ENCODE results near the gene GBX2.

The GBX2 gene

DNA sequence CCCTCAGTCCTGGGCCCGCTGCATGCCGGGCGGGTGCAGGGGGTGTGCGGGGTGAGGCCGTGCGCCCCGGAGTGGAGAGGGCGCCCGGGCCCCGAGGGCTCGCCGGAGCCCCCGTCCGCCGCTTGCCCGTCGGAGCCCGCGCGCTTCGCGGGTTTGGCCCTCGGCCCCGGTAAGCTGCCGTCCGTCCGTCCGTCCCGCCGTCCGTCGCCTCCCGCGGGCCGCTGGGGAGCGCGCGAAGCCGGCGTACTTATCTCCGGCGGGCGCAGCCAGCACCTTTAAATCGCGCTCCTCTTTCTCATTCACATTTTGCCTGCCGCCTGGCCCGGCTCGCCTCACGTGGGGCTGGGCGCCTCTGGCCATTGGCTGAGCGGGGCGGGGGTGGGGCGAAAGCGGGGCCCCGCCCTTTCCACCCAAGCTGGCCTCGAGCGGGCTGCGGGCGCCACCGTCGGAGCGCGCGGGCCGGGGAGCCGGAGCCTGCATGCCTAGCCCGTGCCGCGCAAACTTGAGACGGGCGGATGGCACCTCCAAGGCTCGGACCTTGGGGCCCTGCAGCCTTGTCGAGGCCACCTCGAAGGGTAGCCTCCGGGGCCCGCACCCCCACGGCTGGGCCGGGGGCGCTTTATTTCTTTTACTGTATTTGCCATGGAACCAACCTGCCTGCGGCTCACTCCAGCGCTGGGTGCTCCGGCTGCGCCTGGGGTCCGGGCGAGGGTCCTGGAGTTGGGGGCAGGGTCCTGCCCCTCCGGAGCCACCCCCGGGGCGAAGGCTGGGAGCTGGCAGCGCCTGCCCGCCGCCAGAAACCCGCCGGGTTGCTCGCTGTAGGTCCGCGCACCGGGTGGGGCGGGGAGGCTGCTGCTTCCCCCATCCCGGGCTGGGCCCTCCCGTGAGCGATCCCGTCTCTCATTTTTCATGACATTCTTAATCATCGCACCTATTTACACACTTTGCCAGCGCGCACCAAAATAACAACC, at the start of gene GBX2:
Gene GBX2, minus strand, starts transcription at position 277 of the 971 bp plus-strand sequence. CDS start 415 bp downstream, outside the sequence.
- peak within 1 kb of the TSS; percentile 35 for H3K4me3 ChIP-seq
- peak; percentile 41 to 75 for DNase-seq (ENCODE audit: low spot score in 2 of 2)
- H3K9me3 ChIP-seq: peaks cover 3% of the 10 kb centered on the region; the same call in 1 of the 2 replicates
- H3K27me3 ChIP-seq (ENCODE audit: low read depth): peaks cover 39% of the 10 kb centered on the region
- H3K4me1 ChIP-seq: peaks cover 19% of the 10 kb centered on the region
- H3K36me3 ChIP-seq (replicated peaks): no peaks in the 10 kb centered on the region
- in situ Hi-C loops (cut with MboI; ENCODE audit: low sequenced_read_pairs): no loop called here

DNA sequence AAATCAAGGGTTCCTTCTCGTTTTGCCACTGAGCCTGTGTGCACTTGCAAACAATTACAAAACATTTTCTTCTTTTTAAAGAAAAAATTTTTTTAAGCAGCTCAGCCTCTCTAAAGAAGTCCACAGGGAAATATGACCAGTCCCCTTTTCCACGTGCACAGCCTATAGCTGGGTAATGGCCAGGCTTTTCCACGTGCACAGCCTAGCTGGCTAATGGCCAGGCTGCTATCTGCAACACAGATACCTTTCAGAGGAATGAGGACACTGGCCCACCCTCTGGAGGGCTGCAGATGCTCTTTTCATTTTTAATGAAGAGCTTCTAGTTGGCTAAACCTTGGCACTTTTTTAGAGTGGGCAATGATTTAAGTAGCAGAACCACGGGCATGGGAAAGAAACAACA, 49.7 kb upstream of the GBX2 start:
- Histone ChIP-seq H3K4me3 (no peak overlapping the region), H3K27me3 (ENCODE audit: low read depth) (no peaks in the 10 kb centered on the region), H3K4me1 (no peaks in the 10 kb centered on the region), H3K36me3 (replicated peaks) (no peaks in the 10 kb centered on the region), H3K9me3 (no peaks in the 10 kb centered on the region)
- in situ Hi-C loops (cut with MboI; ENCODE audit: low sequenced_read_pairs): no loop called here
- DNase-seq (ENCODE audit: low spot score in 2 of 2): no peak

DNA sequence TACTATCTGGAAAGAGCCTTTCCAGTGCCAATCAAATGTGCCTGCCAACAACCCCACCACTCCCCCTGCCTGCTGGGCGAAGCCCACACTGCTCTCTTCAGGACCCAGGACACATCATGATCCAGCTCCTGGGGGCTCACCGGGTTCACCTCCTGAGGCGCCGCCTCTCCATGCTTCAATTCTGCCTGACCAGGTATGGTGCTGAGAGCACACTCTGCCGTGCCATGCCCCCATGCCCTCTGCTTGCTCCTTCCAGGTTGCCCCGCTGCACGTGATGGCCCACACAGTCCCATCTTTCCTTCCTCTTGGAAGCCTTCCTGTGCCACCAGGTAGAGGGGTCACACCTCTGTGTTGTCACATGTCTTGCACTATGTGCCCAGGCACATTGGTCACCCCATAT, 48.5 kb upstream of the GBX2 start:
- DNase-seq (ENCODE audit: low spot score in 2 of 2): no peak
- no peaks in the 10 kb centered on the region for H3K4me1 ChIP-seq
- in situ Hi-C loops (cut with MboI; ENCODE audit: low sequenced_read_pairs): no loop called here
- H3K4me3 ChIP-seq: no peak overlapping the region
- H3K9me3 ChIP-seq: no peaks in the 10 kb centered on the region
- no peaks in the 10 kb centered on the region for H3K36me3 ChIP-seq (replicated peaks)
- no peaks in the 10 kb centered on the region for H3K27me3 ChIP-seq (ENCODE audit: low read depth)

DNA sequence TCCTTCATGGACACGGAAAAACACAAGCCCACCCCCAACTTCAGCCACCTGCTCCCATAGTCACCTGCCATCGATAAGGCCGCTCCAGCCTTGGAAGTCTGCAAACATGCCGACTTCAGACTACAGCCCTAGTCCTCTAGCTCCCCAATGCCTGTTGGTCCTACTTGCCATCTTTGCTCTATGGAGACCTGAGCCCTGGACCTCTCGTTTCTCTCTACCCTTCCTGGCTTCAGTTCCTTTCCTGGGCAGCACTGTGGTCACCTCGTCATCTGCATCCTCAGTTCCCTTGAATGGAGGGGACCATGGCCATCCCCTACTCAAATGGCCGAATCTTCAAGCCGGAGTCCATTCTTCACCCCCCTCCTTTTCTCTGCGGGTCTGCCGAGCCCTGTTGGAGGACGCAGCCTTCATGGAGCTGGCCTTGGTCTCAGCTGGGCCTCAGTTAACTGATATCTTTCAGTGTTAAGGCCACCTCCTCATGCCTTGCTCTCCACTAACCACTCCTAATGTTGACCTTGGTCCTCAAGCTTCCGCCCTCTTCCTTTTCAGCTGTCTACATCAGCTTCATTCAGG, 47.7 kb upstream of the GBX2 start:
- Histone ChIP-seq H3K27me3 (ENCODE audit: low read depth) (no peaks in the 10 kb centered on the region), H3K9me3 (no peaks in the 10 kb centered on the region), H3K36me3 (replicated peaks) (no peaks in the 10 kb centered on the region), H3K4me3 (no peak overlapping the region), H3K4me1 (no peaks in the 10 kb centered on the region)
- in situ Hi-C loops (cut with MboI; ENCODE audit: low sequenced_read_pairs): no loop called here
- no peak for DNase-seq (ENCODE audit: low spot score in 2 of 2)

DNA sequence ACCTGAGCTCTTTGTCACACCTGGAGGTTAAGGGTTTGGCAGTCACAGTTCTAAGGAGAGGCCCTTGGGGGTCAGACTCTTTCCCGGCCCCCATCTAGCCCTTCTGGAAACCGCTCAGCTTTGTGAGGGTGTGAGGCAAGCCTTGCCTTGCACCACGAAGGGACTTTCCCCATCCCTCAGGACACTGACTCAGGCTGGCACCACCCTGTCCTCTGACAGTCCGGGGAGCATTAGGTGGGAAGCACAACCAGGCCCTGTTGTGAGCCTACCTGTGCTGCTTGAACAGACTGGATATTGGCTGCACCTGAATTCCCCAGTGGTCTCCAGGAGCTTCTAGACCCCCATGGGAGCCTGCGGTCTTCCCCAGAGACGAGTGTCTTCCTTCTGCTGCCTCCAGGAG, 47.0 kb upstream of the GBX2 start:
- Histone ChIP-seq H3K4me1 (no peaks in the 10 kb centered on the region), H3K27me3 (ENCODE audit: low read depth) (no peaks in the 10 kb centered on the region), H3K9me3 (no peaks in the 10 kb centered on the region), H3K4me3 (no peak overlapping the region), H3K36me3 (replicated peaks) (no peaks in the 10 kb centered on the region)
- DNase-seq (ENCODE audit: low spot score in 2 of 2): no peak
- in situ Hi-C loops (cut with MboI; ENCODE audit: low sequenced_read_pairs): no loop called here

DNA sequence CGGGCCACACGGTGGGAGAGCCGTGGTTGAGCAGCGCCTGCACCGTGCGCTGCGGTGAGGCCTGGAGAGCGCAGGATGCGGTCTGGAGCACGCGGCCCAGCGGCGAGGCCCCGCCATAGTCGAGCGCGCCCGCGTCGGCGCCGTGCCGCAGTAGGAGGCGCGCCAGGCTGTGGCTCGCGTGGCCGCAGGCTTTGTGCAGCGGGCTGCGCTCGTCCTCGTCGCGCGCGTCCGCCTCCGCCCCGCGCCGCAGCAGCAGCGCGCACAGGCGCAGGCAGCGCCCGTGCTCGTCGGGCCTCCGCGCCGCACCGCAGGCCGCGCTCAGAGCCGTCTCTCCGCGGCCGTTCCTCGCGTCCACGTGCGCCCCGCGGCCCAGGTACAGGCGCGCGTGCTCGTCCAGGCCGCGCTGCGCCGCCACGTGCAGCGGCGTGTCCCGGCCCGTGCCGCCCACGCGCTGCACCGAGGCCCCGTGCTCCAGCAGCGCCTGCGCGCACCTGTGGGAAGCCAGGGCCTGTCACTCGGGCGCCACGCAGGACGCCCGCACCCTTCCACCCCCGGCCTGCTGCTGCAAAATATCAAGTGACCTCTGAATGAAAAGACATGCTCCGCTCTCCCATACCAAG, 46.3 kb upstream of the GBX2 start:
- Histone ChIP-seq H3K4me3 (no peak overlapping the region), H3K36me3 (replicated peaks) (no peaks in the 10 kb centered on the region), H3K9me3 (no peaks in the 10 kb centered on the region), H3K4me1 (no peaks in the 10 kb centered on the region), H3K27me3 (ENCODE audit: low read depth) (no peaks in the 10 kb centered on the region)
- DNase-seq (ENCODE audit: low spot score in 2 of 2): no peak
- in situ Hi-C loops (cut with MboI; ENCODE audit: low sequenced_read_pairs): no loop called here

DNA sequence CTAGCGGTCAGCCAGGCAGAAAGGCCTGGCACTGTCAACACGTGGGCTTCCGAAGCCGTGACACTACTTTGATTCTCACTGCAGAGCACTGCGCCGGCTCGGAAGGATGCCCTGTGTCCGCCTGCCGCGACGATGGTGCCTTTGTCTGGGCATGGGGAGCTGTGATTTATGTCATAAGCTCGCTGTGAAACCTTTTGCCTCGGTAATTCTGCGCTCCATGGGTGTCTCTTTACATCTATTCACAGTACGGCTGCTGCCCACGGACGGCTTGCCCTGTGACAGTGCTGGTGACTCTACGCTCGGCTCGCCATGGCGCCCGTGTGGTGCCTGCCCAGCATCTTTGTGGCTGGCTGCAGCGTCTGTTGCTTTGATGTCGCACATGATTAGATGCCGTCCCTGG, 43.1 kb upstream of the GBX2 start:
- Histone ChIP-seq H3K27me3 (ENCODE audit: low read depth) (no peaks in the 10 kb centered on the region), H3K9me3 (no peaks in the 10 kb centered on the region), H3K4me3 (no peak overlapping the region), H3K36me3 (replicated peaks) (no peaks in the 10 kb centered on the region), H3K4me1 (no peaks in the 10 kb centered on the region)
- DNase-seq (ENCODE audit: low spot score in 2 of 2): no peak
- in situ Hi-C loops (cut with MboI; ENCODE audit: low sequenced_read_pairs): no loop called here

DNA sequence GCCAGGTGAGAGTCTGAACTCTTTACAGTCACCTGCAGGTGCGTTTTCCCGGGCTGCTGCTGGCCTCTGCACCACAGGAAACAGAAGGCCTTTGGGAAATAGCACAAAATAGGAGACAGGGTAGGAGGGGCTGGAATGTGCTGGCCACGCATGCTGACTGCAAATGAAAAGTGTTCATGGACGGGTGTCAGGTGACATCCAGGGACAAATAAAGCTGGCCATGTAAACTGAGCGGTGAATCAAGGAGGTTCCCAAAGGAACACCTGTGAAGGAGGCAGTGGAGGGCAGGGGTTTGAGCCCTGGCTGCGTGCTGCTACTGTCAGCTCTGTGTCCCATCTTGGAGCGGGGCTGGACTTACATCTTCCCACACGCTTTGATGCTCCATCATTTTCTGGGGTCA, 42.4 kb upstream of the GBX2 start:
- H3K4me1 ChIP-seq: no peaks in the 10 kb centered on the region
- no peak overlapping the region for H3K4me3 ChIP-seq
- in situ Hi-C loops (cut with MboI; ENCODE audit: low sequenced_read_pairs): no loop called here
- no peaks in the 10 kb centered on the region for H3K27me3 ChIP-seq (ENCODE audit: low read depth)
- no peaks in the 10 kb centered on the region for H3K36me3 ChIP-seq (replicated peaks)
- DNase-seq (ENCODE audit: low spot score in 2 of 2): no peak
- no peaks in the 10 kb centered on the region for H3K9me3 ChIP-seq

DNA sequence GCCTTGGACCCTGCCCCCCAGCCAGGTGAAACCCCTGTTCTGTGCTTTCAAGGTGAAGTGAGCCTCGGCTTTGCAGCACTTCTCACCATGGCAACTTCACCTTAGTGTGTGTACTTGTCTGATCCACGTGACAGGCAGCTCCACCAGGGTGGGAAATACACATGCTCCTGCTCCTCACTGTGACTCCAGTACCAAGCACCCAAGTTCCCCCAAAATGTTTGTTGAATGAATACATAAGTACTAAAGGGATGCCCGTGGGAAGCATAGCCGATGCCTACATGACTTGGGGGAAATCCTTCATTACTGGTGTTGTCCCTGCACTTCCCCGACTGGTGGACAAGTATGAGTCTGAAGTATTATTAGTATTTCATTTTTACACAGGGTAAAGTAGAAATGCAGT, 41.8 kb upstream of the GBX2 start:
- DNase-seq (ENCODE audit: low spot score in 2 of 2): no peak
- Histone ChIP-seq H3K4me1 (no peaks in the 10 kb centered on the region), H3K4me3 (no peak overlapping the region), H3K27me3 (ENCODE audit: low read depth) (no peaks in the 10 kb centered on the region), H3K36me3 (replicated peaks) (no peaks in the 10 kb centered on the region), H3K9me3 (no peaks in the 10 kb centered on the region)
- in situ Hi-C loops (cut with MboI; ENCODE audit: low sequenced_read_pairs): no loop called here

DNA sequence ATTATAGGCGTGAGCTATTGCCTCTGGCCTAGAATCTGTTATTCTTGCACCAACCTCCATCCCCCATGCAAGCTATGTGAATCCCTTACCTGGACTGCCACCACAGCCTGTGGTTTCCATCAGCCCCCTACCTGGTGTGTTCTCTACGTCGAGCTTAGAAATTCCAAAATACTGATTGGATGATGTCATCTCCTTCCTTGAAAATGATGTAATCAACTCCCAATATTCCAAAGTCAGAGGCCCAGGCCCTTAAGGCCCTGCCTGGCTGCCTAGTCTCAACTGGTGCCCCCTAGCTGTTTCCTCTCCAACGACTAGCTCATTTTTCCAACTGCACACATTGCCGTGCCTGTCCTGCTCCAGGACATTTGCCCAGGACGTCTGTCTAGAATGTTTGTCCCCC, 41.3 kb upstream of the GBX2 start:
- Histone ChIP-seq H3K4me1 (no peaks in the 10 kb centered on the region), H3K36me3 (replicated peaks) (no peaks in the 10 kb centered on the region), H3K27me3 (ENCODE audit: low read depth) (no peaks in the 10 kb centered on the region), H3K4me3 (no peak overlapping the region), H3K9me3 (no peaks in the 10 kb centered on the region)
- no peak for DNase-seq (ENCODE audit: low spot score in 2 of 2)
- in situ Hi-C loops (cut with MboI; ENCODE audit: low sequenced_read_pairs): no loop called here

DNA sequence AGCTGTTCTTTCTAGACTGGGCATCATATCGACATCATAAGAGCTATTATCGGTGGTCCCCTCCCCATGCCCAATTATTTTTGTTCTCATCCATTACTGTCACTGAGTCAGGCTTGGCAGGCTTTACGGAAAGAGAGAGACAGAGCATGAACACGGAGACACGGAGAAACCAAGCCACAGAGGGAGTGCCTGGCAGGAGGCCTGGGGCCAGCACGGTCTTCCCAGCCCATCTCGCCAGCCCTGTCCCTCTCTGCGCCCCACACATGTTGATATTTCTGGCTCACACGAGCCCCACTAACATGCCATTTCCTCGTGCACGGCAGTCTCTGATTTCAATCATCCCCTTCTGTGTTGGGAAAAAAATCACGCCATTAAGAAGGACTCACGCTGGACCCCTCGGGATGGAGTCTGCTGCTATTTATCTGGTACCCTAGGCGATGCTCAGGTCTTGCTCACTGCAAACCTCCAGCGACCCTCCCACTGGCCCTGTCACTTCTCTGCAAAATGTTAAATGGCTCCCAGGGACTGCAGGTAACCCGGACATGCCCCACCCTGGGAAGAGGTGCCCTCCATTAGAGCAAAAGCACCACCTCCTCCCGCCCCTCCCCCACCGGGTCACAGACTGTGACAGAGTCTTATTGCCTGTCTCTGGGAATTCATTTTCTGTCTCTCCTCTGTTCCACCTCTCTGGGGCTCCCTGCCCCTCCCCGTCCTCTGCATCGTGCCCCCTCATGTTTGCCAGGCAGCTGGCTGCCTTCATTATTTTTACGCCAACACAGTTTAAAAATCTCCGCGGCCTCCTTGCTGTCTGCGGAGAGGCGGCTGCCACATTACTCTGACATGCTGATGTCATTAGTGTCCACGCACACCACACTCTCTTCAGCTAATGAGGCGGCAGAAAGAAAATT, 40.1 kb upstream of the GBX2 start:
- Histone ChIP-seq H3K9me3 (no peaks in the 10 kb centered on the region), H3K4me1 (no peaks in the 10 kb centered on the region), H3K27me3 (ENCODE audit: low read depth) (no peaks in the 10 kb centered on the region), H3K4me3 (no peak overlapping the region), H3K36me3 (replicated peaks) (no peaks in the 10 kb centered on the region)
- in situ Hi-C loops (cut with MboI; ENCODE audit: low sequenced_read_pairs): no loop called here
- no peak for DNase-seq (ENCODE audit: low spot score in 2 of 2)

DNA sequence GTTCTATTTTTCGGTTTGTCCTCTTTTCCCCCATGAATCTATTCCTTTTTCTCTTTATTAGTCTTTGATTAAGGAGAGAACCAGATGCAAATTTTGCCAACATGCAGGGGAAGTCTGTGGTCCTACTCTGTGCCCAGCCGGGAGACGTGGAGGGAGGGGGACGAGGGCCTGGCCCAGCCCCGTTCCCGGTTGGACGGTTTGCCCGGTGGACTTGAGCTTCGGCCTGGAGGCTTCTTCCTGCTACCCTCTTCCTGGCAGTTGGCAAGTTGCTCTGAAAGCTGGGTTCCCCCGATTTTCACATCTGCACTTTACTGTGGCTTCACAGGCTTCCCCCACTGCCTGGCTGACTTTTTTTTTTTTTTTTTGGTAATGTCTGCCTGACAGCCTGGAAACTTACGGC, 39.3 kb upstream of the GBX2 start:
- in situ Hi-C loops (cut with MboI; ENCODE audit: low sequenced_read_pairs): no loop called here
- no peak overlapping the region for H3K4me3 ChIP-seq

DNA sequence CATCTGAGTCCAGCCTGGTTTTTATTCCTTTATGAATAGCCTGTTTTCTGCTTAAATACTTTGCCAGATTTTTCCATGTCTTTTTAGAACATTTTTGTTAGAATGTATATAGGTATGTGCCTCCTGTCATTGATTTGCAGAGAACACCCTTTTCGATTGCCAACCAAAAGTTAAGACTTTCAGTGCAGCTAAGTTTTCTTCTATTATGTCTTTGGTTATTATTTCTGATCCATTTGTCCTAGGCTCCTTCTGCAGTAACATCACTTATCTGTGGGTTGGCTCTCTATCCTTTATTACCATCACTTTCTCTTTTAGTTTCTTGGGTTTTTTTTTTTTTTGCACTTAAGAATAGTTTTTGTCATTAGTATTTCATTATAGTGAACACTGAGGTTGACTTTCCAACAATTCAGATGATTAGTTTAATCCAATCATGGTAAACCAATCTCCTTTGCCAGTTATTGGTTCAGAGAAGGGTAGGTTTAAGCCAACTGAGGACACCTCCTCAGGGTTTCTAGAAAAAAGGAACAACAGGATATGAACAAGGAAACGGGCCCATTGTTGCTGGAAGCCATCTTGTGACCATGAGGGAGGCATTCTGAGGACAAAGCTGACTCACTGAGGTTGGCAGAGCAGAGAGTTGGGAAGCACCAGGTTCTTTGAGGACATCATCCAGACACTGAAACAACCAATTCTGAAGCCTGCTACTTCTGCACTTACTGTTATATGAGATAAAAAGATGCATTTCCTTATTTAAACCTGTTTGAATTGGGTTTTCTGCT, 37.9 kb upstream of the GBX2 start:
- Histone ChIP-seq H3K27me3 (ENCODE audit: low read depth) (no peaks in the 10 kb centered on the region), H3K4me1 (no peaks in the 10 kb centered on the region), H3K36me3 (replicated peaks) (no peaks in the 10 kb centered on the region), H3K9me3 (no peaks in the 10 kb centered on the region), H3K4me3 (no peak overlapping the region)
- in situ Hi-C loops (cut with MboI; ENCODE audit: low sequenced_read_pairs): no loop called here
- DNase-seq (ENCODE audit: low spot score in 2 of 2): no peak

More for the DNA sequence above, 39.3 kb upstream of the GBX2 start:
- DNase-seq (ENCODE audit: low spot score in 2 of 2): no peak
- no peaks in the 10 kb centered on the region for H3K9me3 ChIP-seq
- H3K4me1 ChIP-seq: no peaks in the 10 kb centered on the region
- H3K27me3 ChIP-seq (ENCODE audit: low read depth): no peaks in the 10 kb centered on the region
- H3K36me3 ChIP-seq (replicated peaks): no peaks in the 10 kb centered on the region

Measured in HAP-1 (cell line).